ENCODE measurements around the gene RPL35A. TPM values are rescaled to one million over a fixed set of nuclear protein-coding genes. Genes with fewer than 3 reads are reported as not detected.

The RPL35A gene
- total RNA-seq, 1 experiment from 2014 or later: 1,563 TPM

GRCh38 chr3:197997936-197998335 lies 47.9 kb downstream of the RPL35A start:
- no peaks in the 10 kb centered on the region for H3K27me3 Mint-ChIP-seq (ENCODE audit: low read depth)

More at GRCh38 chr3:197997936-197998335, 47.9 kb downstream of the RPL35A start:
- Histone ChIP-seq H4K91ac (ENCODE audit: insufficient read length, low read depth, low read length) (no peak overlapping the region), H2BK15ac (ENCODE audit: low read depth, low read length) (no peak overlapping the region), H3K23ac (ENCODE audit: insufficient read length, low read depth, low read length) (no peak overlapping the region), H2BK12ac (ENCODE audit: insufficient read length, low read depth, low read length) (no peak overlapping the region), H2BK120ac (ENCODE audit: low read depth, low read length, poor library complexity, severe bottlenecking) (no peak overlapping the region), H3K4me1 (ENCODE audit: insufficient read depth, low read length) (no peaks in the 10 kb centered on the region; the same call in 1 of the 2 replicates), H4K5ac (ENCODE audit: insufficient read length, low read depth, low read length) (no peak overlapping the region), H2BK5ac (ENCODE audit: insufficient read length, low read length) (no peak overlapping the region), H3K27ac (ENCODE audit: insufficient read length, low read depth, low read length) (no peak overlapping the region), H4K20me1 (ENCODE audit: control insufficient read depth, insufficient read depth, insufficient read length) (no peaks in the 10 kb centered on the region), H3K79me1 (ENCODE audit: insufficient read depth, low read depth, low read length, poor library complexity, severe bottlenecking) (no peaks in the 10 kb centered on the region), H3K14ac (ENCODE audit: insufficient read depth, low read length) (no peak overlapping the region), H3K23me2 (ENCODE audit: insufficient read length, low read depth, low read length, poor library complexity, severe bottlenecking) (no peaks in the 10 kb centered on the region), H3K4ac (ENCODE audit: low read depth, low read length) (no peak overlapping the region), H2BK20ac (ENCODE audit: low read depth, low read length, poor library complexity, severe bottlenecking) (no peak overlapping the region), H3K18ac (ENCODE audit: insufficient read length, low read depth, low read length) (no peak overlapping the region), H3K27me3 (ENCODE audit: insufficient read depth, low read length) (no peaks in the 10 kb centered on the region), H3K56ac (ENCODE audit: insufficient read length, low read depth, low read length) (no peak overlapping the region), H3K9me3 (ENCODE audit: control insufficient read depth, low read depth, low read length) (no peaks in the 10 kb centered on the region), H2AK5ac (ENCODE audit: insufficient read length, low read length) (no peak overlapping the region), H4K8ac (replicated peaks; ENCODE audit: insufficient read length, low read depth, low read length) (no peak overlapping the region), H2AFZ (ENCODE audit: low read length) (no peak overlapping the region), H3T11ph (ENCODE audit: low read length) (no peak overlapping the region), H3K9ac (ENCODE audit: extremely low read depth, insufficient read length, low read length) (no peak overlapping the region), H3K4me2 (ENCODE audit: insufficient read depth, insufficient read length, low read length) (no peak overlapping the region), H3K79me2 (ENCODE audit: insufficient read depth, low read length) (no peaks in the 10 kb centered on the region)
- DNase-seq: no peak
- H3K4me3 Mint-ChIP-seq: no peak overlapping the region
- H3K9me3 Mint-ChIP-seq: no peaks in the 10 kb centered on the region
- TF ChIP-seq CTCF (conservative IDR thresholded peaks at IDR 0.05): no peak
- no peaks in the 10 kb centered on the region for H3K36me3 Mint-ChIP-seq (ENCODE audit: insufficient read depth in 1 of 3, low read depth in 3 of 3)
- no CpG with 5 or more reads among the region's 3 CpGs for WGBS (ENCODE audit: extremely low coverage, insufficient read length, low lambda C conversion rate)
- H3K4me1 Mint-ChIP-seq: peaks cover 8 to 11% of the 10 kb centered on the region in 2 experiments
- H3K27ac Mint-ChIP-seq: no peak overlapping the region

Other genes with a start within 250 kb of the RPL35A start
- 17.7 and 18.7 TPM in 2 replicates for gene RUBCN, start 213.3 kb upstream of the RPL35A start, total RNA-seq (2021)
- gene FYTTD1, start 200.3 kb upstream of the RPL35A start, total RNA-seq (2021): 19.4 and 21.2 TPM in 2 replicates
- 54.7 and 56.4 TPM in 2 replicates for gene LRCH3, start 158.9 kb upstream of the RPL35A start, total RNA-seq (2021)
- gene LMLN, start 10.0 kb downstream of the RPL35A start, total RNA-seq (2021): 3.8 and 4.5 TPM in 2 replicates